WTC11 (cell line): ENCODE results near the gene FAF1. TPM values are rescaled to one million over a fixed set of nuclear protein-coding genes. Genes with fewer than 3 reads are reported as not detected.

Experiments used
- ATAC-seq: fragments of 200-7000 bp; cut with Tn5 transposase; 2 replicates; pipeline ENCODE4 v1.10.0; 2021; ENCODE audit warnings: mild to moderate bottlenecking, moderate library complexity
- CTCF ChIA-PET: fragments of 300-600 bp; sonication (Branson Sonifier 250); formaldehyde crosslinking; loops from one replicate; lab custom pipeline; 2021; ENCODE audit warnings: antibody characterized with exemption; lab: Charles Lee
- POLR2A ChIA-PET: fragments of 350-600 bp; sonication (Branson Sonifier 250); formaldehyde crosslinking; loops from one replicate; lab custom pipeline; 2021; ENCODE audit warnings: antibody characterized with exemption; lab: Charles Lee
- DNase-seq: peaks from one replicate; pipeline ENCODE4 v3.0.0; 2021; ENCODE audit warnings: low spot score
- H3K27ac Mint-ChIP-seq: 2 replicates; pipeline ENCODE4 v1.8.0; 2021; ENCODE audit warnings: mixed read lengths
- H3K27me3 Mint-ChIP-seq: 2 replicates; pipeline ENCODE4 v1.8.0; 2021; ENCODE audit warnings: low read depth, mild to moderate bottlenecking, moderate library complexity, mixed read lengths
- H3K36me3 Mint-ChIP-seq: 2 replicates; pipeline ENCODE4 v1.8.0; 2021; ENCODE audit warnings: mixed read lengths
- H3K4me1 Mint-ChIP-seq: 2 replicates; pipeline ENCODE4 v1.8.0; 2022; ENCODE audit warnings: mixed read lengths
- H3K4me3 Mint-ChIP-seq: 2 replicates; pipeline ENCODE4 v1.8.0; 2021; ENCODE audit warnings: mild to moderate bottlenecking, moderate library complexity, mixed read lengths
- H3K9me3 Mint-ChIP-seq: 2 replicates; pipeline ENCODE4 v1.8.0; 2021; ENCODE audit warnings: mixed read lengths
- CREM ChIP-seq: sonication (generic); formaldehyde crosslinking; IDR thresholded peaks from 2 replicates; pipeline ENCODE4 v1.8.1; 2022; ENCODE audit warnings: mild to moderate bottlenecking, missing genetic modification reagents, moderate library complexity
- ESRRA ChIP-seq: sonication (generic); formaldehyde crosslinking; IDR thresholded peaks from 2 replicates; pipeline ENCODE4 v1.8.1; 2022; ENCODE audit warnings: mild to moderate bottlenecking, missing genetic modification reagents, borderline replicate concordance
- GTF2I ChIP-seq: fragments of 250-450 bp; sonication (Bioruptor Pico); conservative IDR thresholded peaks from 2 replicates; pipeline ENCODE4 v1.4.0; 2021; ENCODE audit warnings: mild to moderate bottlenecking
- HMGA2 ChIP-seq: fragments of 250-450 bp; sonication (Bioruptor Pico); IDR thresholded peaks from 2 replicates; pipeline ENCODE4 v1.4.0; 2021; ENCODE audit warnings: mild to moderate bottlenecking, moderate library complexity
- JAZF1 ChIP-seq: fragments of 250-450 bp; sonication (Bioruptor Pico); IDR thresholded peaks from 2 replicates; pipeline ENCODE4 v1.9.0; 2021; ENCODE audit warnings: moderate library complexity, mild to moderate bottlenecking, inconsistent platforms
- NFYB ChIP-seq: sonication (generic); formaldehyde crosslinking; conservative IDR thresholded peaks from 2 replicates; pipeline ENCODE4 v1.8.0; 2022; ENCODE audit warnings: low read depth, missing genetic modification reagents
- NR2C2 ChIP-seq: sonication (generic); formaldehyde crosslinking; IDR thresholded peaks from 2 replicates; pipeline ENCODE4 v1.8.0; 2022; ENCODE audit warnings: mild to moderate bottlenecking, missing genetic modification reagents
- PRRX2 ChIP-seq: fragments of 250-450 bp; sonication (Bioruptor Pico); IDR thresholded peaks from 2 replicates; pipeline ENCODE4 v1.8.0; 2021; ENCODE audit warnings: mild to moderate bottlenecking
- RORB ChIP-seq: fragments of 250-450 bp; sonication (Bioruptor Pico); IDR thresholded peaks from 2 replicates; pipeline ENCODE4 v1.9.0; 2021; ENCODE audit warnings: mild to moderate bottlenecking
- SMAD4 ChIP-seq: sonication (generic); formaldehyde crosslinking; IDR thresholded peaks from 2 replicates; pipeline ENCODE4 v1.8.0; 2022; ENCODE audit warnings: mild to moderate bottlenecking, missing genetic modification reagents
- SOX15 ChIP-seq: fragments of 250-450 bp; sonication (Bioruptor Pico); IDR thresholded peaks from 2 replicates; pipeline ENCODE4 v1.9.0; 2021; ENCODE audit warnings: mild to moderate bottlenecking
- TEAD1 ChIP-seq: sonication (generic); formaldehyde crosslinking; IDR thresholded peaks from 2 replicates; pipeline ENCODE4 v1.8.0; 2022; ENCODE audit warnings: mild to moderate bottlenecking, missing genetic modification reagents
- ZNF219 ChIP-seq: sonication (generic); formaldehyde crosslinking; IDR thresholded peaks from 2 replicates; pipeline ENCODE4 v1.8.0; 2023; ENCODE audit warnings: missing genetic modification reagents, mild to moderate bottlenecking, borderline replicate concordance
- ZNF263 ChIP-seq: sonication (generic); formaldehyde crosslinking; IDR thresholded peaks from 2 replicates; pipeline ENCODE4 v1.8.1; 2022; ENCODE audit warnings: low read depth, mild to moderate bottlenecking, moderate library complexity, missing genetic modification reagents
- ZNF317 ChIP-seq: sonication (generic); formaldehyde crosslinking; IDR thresholded peaks from 2 replicates; pipeline ENCODE4 v1.8.1; 2023; ENCODE audit warnings: low read depth, mild to moderate bottlenecking, moderate library complexity, missing genetic modification reagents, borderline replicate concordance
- total RNA-seq: library from RNA; stranded (reverse); gene quantifications from 3 replicates; pipeline ENCODE4 v1.2.3, GENCODE V29; 2021
- TF ChIP-seq, protein P1 (sequence below): sonication (generic); formaldehyde crosslinking; IDR thresholded peaks from 2 replicates; pipeline ENCODE4 v1.8.0; 2022; ENCODE audit warnings: missing genetic modification reagents
- TF ChIP-seq, protein P2 (sequence below): sonication (generic); formaldehyde crosslinking; IDR thresholded peaks from 2 replicates; pipeline ENCODE4 v1.8.1; 2022; ENCODE audit warnings: low read depth, mild to moderate bottlenecking, moderate library complexity, missing genetic modification reagents, borderline replicate concordance
- TF ChIP-seq, protein P3 (sequence below): sonication (generic); formaldehyde crosslinking; IDR thresholded peaks from 2 replicates; pipeline ENCODE4 v1.8.1; 2022; ENCODE audit warnings: missing genetic modification reagents, borderline replicate concordance
- TF ChIP-seq, protein P4 (sequence below): fragments of 200-600 bp; IDR thresholded peaks from 2 replicates; pipeline ENCODE4 v1.8.0; 2022; ENCODE audit warnings: antibody characterized with exemption

FAF1 gene
- total RNA-seq, 1 experiment from 2014 or later, result 53.5 TPM

DNA sequence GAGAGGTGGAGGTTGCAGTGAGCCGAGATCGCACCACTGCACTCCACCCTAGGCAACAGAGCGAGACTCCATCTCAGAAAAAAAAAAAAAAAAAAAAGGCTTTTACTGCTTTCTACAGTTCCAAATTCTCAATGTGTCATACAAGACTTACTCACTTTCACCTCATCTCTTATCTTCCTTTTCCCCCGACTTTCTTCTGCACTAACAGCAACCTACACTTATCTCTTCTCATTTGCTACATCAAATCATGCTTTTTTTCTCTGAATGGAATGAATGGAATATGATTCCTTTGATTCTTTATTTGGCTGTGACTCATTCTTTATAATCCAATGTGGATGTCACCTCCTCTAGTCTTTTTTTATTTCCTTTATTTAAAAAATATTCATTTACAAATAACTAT lies 368.5 kb downstream of the FAF1 start:
- DNase-seq (no peak), ATAC-seq (no peak)
- ChIA-PET CTCF (no interaction called here), POLR2A (no interaction called here)
- Mint-ChIP-seq H3K27ac (no peak overlapping the region), H3K4me1 (peaks cover 11% of the 10 kb centered on the region), H3K36me3 (0 out of 2 replicates have a peak, but pooled peaks cover 5% of the 10 kb centered on the region), H3K9me3 (no peaks in the 10 kb centered on the region), H3K4me3 (no peak overlapping the region)
- no peak for TF ChIP-seq SMAD4 (CRISPR knock-in tag)
- no peak for TF ChIP-seq NR2C2 (CRISPR knock-in tag)
- TF ChIP-seq, all 79 proteins: peak for 0
- peaks cover 11% of the 10 kb centered on the region for H3K27me3 Mint-ChIP-seq

DNA sequence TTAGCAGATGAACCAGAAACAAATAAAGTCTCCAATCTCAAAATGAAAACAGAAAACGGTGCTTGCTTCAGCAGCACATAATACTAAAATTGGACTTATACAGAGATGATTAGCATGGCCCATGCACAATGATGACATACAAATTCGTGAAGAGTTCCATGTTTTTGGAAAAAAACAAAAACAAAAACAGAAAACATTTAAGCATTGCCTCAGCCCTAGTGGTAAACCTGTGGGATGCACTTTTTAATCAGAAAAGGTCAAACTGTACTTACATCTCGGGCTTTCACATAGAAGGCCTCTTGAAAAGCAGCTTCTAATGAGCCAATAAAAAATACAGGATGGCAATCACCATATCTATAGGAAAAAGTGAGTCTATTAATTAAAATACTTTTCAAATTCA lies 377.7 kb downstream of the FAF1 start:
- H3K4me1 Mint-ChIP-seq, result peaks cover 9% of the 10 kb centered on the region
- CTCF ChIA-PET, result no interaction called here
- ATAC-seq (no peak), DNase-seq (no peak)
- TF ChIP-seq RORB (CRISPR knock-in tag), result no peak
- no peak for TF ChIP-seq HMGA2 (CRISPR knock-in tag)
- TF ChIP-seq ESRRA (CRISPR knock-in tag), result no peak
- no peak for TF ChIP-seq ZNF263 (CRISPR knock-in tag)
- no peak for TF ChIP-seq ZNF219 (CRISPR knock-in tag)
- TF ChIP-seq ZNF317, result no peak
- no peak for TF ChIP-seq TEAD1 (CRISPR knock-in tag)
- TF ChIP-seq, protein P1, sequence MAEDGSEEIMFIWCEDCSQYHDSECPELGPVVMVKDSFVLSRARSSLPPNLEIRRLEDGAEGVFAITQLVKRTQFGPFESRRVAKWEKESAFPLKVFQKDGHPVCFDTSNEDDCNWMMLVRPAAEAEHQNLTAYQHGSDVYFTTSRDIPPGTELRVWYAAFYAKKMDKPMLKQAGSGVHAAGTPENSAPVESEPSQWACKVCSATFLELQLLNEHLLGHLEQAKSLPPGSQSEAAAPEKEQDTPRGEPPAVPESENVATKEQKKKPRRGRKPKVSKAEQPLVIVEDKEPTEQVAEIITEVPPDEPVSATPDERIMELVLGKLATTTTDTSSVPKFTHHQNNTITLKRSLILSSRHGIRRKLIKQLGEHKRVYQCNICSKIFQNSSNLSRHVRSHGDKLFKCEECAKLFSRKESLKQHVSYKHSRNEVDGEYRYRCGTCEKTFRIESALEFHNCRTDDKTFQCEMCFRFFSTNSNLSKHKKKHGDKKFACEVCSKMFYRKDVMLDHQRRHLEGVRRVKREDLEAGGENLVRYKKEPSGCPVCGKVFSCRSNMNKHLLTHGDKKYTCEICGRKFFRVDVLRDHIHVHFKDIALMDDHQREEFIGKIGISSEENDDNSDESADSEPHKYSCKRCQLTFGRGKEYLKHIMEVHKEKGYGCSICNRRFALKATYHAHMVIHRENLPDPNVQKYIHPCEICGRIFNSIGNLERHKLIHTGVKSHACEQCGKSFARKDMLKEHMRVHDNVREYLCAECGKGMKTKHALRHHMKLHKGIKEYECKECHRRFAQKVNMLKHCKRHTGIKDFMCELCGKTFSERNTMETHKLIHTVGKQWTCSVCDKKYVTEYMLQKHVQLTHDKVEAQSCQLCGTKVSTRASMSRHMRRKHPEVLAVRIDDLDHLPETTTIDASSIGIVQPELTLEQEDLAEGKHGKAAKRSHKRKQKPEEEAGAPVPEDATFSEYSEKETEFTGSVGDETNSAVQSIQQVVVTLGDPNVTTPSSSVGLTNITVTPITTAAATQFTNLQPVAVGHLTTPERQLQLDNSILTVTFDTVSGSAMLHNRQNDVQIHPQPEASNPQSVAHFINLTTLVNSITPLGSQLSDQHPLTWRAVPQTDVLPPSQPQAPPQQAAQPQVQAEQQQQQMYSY (CRISPR knock-in tag), result no peak
- no peak for TF ChIP-seq NFYB (CRISPR knock-in tag)
- TF ChIP-seq, protein P2, sequence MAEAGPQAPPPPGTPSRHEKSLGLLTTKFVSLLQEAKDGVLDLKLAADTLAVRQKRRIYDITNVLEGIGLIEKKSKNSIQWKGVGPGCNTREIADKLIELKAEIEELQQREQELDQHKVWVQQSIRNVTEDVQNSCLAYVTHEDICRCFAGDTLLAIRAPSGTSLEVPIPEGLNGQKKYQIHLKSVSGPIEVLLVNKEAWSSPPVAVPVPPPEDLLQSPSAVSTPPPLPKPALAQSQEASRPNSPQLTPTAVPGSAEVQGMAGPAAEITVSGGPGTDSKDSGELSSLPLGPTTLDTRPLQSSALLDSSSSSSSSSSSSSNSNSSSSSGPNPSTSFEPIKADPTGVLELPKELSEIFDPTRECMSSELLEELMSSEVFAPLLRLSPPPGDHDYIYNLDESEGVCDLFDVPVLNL (CRISPR knock-in tag), result no peak
- no peak overlapping the region for H3K27ac Mint-ChIP-seq
- H3K36me3 Mint-ChIP-seq, result no peaks in the 10 kb centered on the region
- H3K4me3 Mint-ChIP-seq, result no peak overlapping the region
- POLR2A ChIA-PET, result no interaction called here
- no peaks in the 10 kb centered on the region for H3K9me3 Mint-ChIP-seq
- H3K27me3 Mint-ChIP-seq, result peaks cover 10% of the 10 kb centered on the region

DNA sequence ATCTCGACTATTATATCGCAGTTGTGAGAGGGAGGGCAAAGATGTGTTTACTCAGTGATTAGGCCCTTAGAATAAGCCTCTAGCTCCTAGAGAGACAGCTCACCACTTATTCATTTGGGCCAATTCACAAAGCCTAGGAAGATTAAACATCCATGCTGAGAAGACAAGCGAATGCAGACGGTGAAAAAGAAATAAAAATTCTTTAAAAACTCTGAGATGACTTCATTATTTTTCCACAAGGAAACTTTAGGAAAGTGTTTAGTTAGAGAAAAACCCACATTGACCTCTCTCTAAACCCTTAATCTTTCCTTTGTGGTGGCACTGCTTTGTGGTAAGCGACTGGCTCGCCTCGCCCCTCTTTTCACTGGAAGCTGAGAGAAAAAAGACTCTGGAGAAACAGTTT lies 390.0 kb downstream of the FAF1 start:
- ChIA-PET CTCF (interaction anchor here (0.6 to 2.3 kb wide), 4 partner anchors 35 to 520 kb away, joined by 3 to 11 read pairs (median 6); no protein-coding TSS in a partner anchor), POLR2A (no interaction called here)
- ATAC-seq (peak; percentile 68), DNase-seq (no peak)
- Mint-ChIP-seq H3K27me3 (no peaks in the 10 kb centered on the region), H3K4me3 (no peak overlapping the region), H3K9me3 (no peaks in the 10 kb centered on the region), H3K36me3 (no peaks in the 10 kb centered on the region), H3K4me1 (peaks cover 33% of the 10 kb centered on the region), H3K27ac (no peak overlapping the region)
- no peak for TF ChIP-seq SOX15 (CRISPR knock-in tag)
- TF ChIP-seq CREM, result no peak
- no peak for TF ChIP-seq PRRX2 (CRISPR knock-in tag)
- TF ChIP-seq GTF2I (CRISPR knock-in tag), result no peak
- TF ChIP-seq, protein P3, sequence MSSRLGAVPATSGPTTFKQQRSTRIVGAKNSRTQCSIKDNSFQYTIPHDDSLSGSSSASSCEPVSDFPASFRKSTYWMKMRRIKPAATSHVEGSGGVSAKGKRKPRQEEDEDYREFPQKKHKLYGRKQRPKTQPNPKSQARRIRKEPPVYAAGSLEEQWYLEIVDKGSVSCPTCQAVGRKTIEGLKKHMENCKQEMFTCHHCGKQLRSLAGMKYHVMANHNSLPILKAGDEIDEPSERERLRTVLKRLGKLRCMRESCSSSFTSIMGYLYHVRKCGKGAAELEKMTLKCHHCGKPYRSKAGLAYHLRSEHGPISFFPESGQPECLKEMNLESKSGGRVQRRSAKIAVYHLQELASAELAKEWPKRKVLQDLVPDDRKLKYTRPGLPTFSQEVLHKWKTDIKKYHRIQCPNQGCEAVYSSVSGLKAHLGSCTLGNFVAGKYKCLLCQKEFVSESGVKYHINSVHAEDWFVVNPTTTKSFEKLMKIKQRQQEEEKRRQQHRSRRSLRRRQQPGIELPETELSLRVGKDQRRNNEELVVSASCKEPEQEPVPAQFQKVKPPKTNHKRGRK (CRISPR knock-in tag), result no peak
- no peak for TF ChIP-seq JAZF1 (CRISPR knock-in tag)
- TF ChIP-seq, protein P4, sequence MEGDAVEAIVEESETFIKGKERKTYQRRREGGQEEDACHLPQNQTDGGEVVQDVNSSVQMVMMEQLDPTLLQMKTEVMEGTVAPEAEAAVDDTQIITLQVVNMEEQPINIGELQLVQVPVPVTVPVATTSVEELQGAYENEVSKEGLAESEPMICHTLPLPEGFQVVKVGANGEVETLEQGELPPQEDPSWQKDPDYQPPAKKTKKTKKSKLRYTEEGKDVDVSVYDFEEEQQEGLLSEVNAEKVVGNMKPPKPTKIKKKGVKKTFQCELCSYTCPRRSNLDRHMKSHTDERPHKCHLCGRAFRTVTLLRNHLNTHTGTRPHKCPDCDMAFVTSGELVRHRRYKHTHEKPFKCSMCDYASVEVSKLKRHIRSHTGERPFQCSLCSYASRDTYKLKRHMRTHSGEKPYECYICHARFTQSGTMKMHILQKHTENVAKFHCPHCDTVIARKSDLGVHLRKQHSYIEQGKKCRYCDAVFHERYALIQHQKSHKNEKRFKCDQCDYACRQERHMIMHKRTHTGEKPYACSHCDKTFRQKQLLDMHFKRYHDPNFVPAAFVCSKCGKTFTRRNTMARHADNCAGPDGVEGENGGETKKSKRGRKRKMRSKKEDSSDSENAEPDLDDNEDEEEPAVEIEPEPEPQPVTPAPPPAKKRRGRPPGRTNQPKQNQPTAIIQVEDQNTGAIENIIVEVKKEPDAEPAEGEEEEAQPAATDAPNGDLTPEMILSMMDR, result no peak
